ENCODE results near the gene KCND3.

KCND3 gene

DNA sequence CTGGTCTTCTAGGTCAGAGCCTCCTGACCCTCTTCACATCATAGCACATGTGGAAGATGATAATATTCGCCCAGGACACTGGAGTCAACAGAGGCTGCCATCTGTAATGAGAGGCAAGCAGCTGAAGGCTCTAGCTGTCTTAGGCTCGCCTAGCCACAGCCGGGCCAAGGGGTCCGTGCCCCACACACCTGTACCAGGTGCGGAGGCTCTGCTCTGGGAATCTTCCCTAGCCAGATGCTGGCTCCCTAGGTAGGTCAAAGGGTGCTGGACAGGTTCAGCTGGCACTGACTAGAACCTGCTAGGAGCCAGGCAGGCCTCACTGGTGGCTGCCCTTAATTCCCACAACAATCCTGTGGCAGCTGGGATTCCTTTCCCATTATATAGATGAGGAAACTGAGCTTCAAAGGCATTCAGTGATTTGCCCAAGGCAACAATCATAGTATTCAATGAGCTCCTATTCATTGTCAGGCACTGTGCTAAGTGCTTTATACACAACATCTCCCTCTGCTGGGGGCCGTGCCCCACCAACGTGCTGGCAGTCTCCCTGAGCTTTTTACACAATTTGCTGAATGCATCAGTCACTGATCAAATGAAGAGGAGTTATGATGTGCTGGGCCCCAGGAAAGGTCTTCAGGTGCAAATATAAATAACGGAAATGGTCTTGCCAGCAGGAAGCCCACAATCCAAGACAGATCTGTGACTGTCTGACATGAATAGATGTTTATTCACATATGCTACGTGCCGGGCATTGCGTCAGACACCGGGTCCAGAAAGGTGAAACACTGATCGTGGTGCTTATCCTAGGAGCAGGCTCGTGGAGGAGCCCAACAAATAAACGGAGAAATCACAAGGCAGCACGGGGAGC, 175.8 kb downstream of the KCND3 start:
- no peak; the same call in 1 of the 2 replicates for TF ChIP-seq CTCF (conservative IDR thresholded peaks at IDR 0.05)
- no peak for TF ChIP-seq ZFX (IDR thresholded peaks at IDR 0.05)
- H3K27ac ChIP-seq, result no peak overlapping the region

- TF ChIP-seq CTCF (conservative IDR thresholded peaks at IDR 0.05), result no peak
- no peak for TF ChIP-seq ZFX (IDR thresholded peaks at IDR 0.05)
- no peak overlapping the region for H3K27ac ChIP-seq
These were observed 177.2 kb downstream of the KCND3 start for GRCh38 chr1:111812306-111812705.

DNA sequence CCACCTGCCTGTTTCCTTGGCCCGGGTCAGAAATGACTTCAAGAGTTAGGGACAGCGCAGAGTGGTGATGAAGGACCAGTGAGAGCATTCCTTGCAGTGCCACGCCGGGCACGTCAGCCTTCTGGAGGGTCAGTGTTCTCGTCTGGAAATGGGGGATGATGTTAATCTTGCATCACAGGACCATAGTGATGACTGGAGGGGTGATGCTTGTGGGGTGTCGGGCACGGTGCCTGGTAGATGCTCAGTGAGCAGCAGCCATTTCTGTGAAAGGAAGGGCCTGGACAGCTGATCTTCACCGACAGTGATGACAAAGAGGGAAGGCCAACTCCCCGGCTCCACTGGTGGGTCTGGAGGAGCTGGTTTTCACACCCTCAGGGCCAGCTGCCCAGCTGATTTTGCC, 177.6 kb downstream of the KCND3 start:
- H3K27ac ChIP-seq, result no peak overlapping the region

GRCh38 chr1:111805251-111805650, 184.2 kb downstream of the KCND3 start:
- H3K27ac ChIP-seq, result no peak overlapping the region
- TF ChIP-seq CTCF (conservative IDR thresholded peaks at IDR 0.05), result no peak
- no peak for TF ChIP-seq ZFX (IDR thresholded peaks at IDR 0.05)

More for the DNA sequence above, 177.6 kb downstream of the KCND3 start:
- TF ChIP-seq CTCF (conservative IDR thresholded peaks at IDR 0.05) (no peak), ZFX (IDR thresholded peaks at IDR 0.05) (no peak)

DNA sequence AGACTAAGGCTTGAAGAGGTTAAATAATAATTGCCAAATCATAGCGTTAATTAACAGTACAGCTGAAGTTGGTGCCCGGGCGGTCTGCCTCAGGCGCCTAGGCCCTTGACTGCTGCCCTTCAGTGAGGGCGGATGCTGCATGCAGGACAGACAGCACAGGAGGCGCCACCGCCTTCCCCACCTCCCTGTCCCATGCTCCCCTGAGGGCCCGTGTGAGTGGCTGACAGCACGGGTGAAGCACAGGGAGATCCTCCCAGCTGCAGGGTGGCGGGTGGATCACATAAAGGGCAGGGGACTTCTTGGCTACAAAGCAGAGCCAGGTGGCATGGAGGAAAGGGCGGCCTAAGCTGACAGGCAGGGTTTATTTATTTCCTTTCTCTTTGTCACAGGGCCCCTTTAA, 184.7 kb downstream of the KCND3 start:
- no peak overlapping the region for H3K27ac ChIP-seq
- TF ChIP-seq ZFX (IDR thresholded peaks at IDR 0.05) (no peak), CTCF (conservative IDR thresholded peaks at IDR 0.05) (no peak)

GRCh38 chr1:111803951-111804350, 185.5 kb downstream of the KCND3 start:
- H3K27ac ChIP-seq, result no peak overlapping the region
- no peak for TF ChIP-seq ZFX (IDR thresholded peaks at IDR 0.05)
- TF ChIP-seq CTCF (conservative IDR thresholded peaks at IDR 0.05), result no peak

GRCh38 chr1:111802984-111803383, 186.5 kb downstream of the KCND3 start:
- no peak overlapping the region for H3K27ac ChIP-seq

GRCh38 chr1:111802110-111802509, 187.4 kb downstream of the KCND3 start:
- TF ChIP-seq CTCF (conservative IDR thresholded peaks at IDR 0.05), result no peak

More at GRCh38 chr1:111802984-111803383, 186.5 kb downstream of the KCND3 start:
- TF ChIP-seq ZFX (IDR thresholded peaks at IDR 0.05), result no peak

More at GRCh38 chr1:111802110-111802509, 187.4 kb downstream of the KCND3 start:
- H3K27ac ChIP-seq, result no peak overlapping the region
